MM.1S (cell line): Measurements from ENCODE around the gene ING3.
A peak's percentile ranks its signal among the peaks of the same experiment; 100 is the strongest.

ENCODE experiments used
- CTCF ChIP-seq: fragments of 300-600 bp; sonication (generic); IDR thresholded peaks from 2 replicates; pipeline ENCODE4 v1.5.1; 2016; ENCODE audit warnings: antibody characterized with exemption, low read length, mixed read lengths
- EZH2 ChIP-seq: fragments of 300-600 bp; sonication (generic); optimal IDR thresholded peaks from 2 replicates; pipeline ENCODE3; 2017; ENCODE audit warnings: low read depth, mild to moderate bottlenecking, antibody characterized with exemption, low read length, mixed read lengths

- TF ChIP-seq CTCF (peak; percentile 100), EZH2 (no peak)
Observed at GRCh38 chr7:120987683-120988590, 37.4 kb downstream of the ING3 start.
